WI38 (cell line): Measurements from ENCODE around the gene PLK2.
A peak's percentile ranks its signal among the peaks of the same experiment; 100 is the strongest.

Experiments used
- H3K4me3 ChIP-seq: 2 replicates; pipeline ENCODE4 v1.5.1; 2011; ENCODE audit warnings: low read depth, mild to moderate bottlenecking, control low read depth, low read length
- CTCF ChIP-seq: IDR thresholded peaks from 2 replicates; pipeline ENCODE4 v1.5.1; 2012; ENCODE audit warnings: low read depth, mild to moderate bottlenecking, control low read depth, low read length

Gene PLK2

DNA sequence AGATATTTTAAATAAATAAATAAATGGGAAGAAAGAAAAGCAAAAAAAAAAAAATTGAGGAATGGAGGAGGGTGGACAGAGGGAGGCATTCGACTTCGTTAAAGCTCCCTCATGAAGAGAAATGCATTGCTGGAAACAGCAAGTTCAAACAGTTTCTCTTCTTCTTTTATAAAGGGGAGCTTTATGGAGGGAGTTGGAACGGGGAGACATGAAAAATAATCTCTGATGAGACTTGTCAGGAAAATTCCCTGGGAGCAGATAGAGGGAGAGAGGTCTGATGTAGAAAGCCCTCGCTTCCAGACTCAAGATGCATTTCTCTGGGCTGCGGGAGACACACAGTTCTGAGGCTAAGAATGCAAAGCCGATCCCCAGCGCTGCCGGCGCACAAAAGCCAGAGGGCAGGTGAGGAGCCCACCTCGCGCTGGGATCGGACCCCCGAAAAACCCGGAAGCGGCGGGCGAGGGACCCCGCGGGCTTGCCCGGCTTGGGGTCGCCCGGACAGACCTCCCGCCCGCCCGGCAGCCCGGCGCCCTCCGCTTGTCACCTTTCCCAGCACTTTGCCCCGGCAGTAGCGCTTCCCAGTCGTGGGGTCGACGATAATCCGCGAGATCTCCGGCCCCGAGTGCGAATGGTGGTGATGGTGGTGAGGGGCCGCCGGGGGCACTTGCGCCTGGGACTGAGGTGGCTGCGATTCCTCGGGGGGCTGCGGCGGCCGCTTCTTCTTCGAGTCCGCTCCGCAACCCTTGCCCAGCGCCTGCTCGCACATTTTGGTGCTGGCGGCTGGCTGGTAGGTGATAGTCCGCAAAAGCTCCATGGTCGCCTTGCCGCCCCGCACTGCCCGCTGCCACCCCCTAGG is 512 bp downstream of the PLK2 start:
- H3K4me3 ChIP-seq = peak overlapping the region; percentile 77
- no peak for TF ChIP-seq CTCF

- TF ChIP-seq CTCF = no peak
Measured at GRCh38 chr5:58458743-58459145, 1.1 kb downstream of the PLK2 start.

GRCh38 chr5:58458141-58458742 is 1.6 kb downstream of the PLK2 start:
- TF ChIP-seq CTCF = no peak

More at GRCh38 chr5:58458743-58459145, 1.1 kb downstream of the PLK2 start:
- H3K4me3 ChIP-seq = peak overlapping the region; percentile 77

DNA sequence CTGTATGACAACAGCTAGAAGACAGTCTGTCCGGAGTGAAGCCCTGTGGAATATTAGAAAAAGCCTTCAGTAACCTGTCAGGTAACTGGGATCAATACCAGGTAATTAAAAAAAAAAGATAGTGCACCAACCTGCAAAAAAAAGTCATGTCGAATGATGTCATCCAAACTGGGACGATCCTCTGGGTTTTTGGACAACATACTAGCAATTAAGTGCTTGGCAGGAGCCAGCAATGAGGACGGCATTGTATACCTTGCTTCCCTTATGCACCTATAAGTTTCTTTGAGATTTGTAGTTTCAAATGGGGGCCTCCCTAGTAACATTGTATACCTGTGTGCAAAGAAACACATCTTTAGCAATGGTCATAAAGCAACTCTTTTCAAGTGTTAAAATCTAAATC is 2.8 kb downstream of the PLK2 start:
- TF ChIP-seq CTCF = no peak
- peak overlapping the region; percentile 77 for H3K4me3 ChIP-seq

More at GRCh38 chr5:58458141-58458742, 1.6 kb downstream of the PLK2 start:
- H3K4me3 ChIP-seq = peak overlapping the region; percentile 77

DNA sequence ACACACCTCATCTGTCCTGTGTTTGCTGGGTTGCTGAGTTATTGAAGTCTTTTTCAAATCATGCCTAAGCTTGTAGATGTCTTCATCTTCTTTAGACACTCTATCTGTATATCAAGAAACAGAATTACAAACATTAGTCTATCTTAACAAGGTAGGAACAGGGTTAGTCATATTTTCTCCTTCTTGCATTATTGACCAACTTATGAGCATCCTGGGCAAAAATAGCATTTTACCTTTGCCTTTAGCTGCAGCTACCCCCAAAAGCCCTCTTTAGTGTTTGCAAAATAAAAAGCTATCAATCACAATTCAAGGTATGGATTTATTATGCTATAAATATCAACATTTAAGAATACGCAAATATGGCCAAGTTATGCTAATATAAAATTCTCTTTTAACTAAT is 3.4 kb downstream of the PLK2 start:
- peak overlapping the region; percentile 77 for H3K4me3 ChIP-seq
- TF ChIP-seq CTCF = no peak

DNA sequence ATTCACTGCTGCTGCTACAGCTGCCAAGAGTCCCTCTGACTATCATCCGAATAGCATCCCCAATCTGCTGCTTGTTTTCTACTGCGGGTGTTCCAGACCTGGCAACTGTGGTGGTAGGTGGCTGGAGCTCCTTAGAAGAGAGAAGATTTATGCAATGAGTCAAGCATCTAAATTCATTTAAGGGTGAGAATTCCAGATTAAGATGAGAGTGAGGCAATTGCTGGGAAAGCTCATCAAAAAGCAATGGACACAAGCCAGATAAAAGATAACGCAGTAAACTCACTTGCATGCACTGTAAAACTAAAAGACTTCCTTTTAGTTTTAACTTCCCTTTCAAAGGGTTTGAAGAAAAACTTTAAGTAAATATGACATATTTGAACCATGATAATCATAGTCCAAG is 3.9 kb downstream of the PLK2 start:
- TF ChIP-seq CTCF = no peak

GRCh38 chr5:58455480-58455879 is 4.4 kb downstream of the PLK2 start:
- H3K4me3 ChIP-seq = peak overlapping the region; percentile 77
- TF ChIP-seq CTCF = no peak

More for the DNA sequence above, 3.9 kb downstream of the PLK2 start:
- peak overlapping the region; percentile 77 for H3K4me3 ChIP-seq
